Liver (tissue), 3 donors: ENCODE results near the gene RAC2.

Experiments
- ATF3 ChIP-seq: IDR thresholded peaks from 2 replicates; pipeline ENCODE4 v1.6.1; 2016; ENCODE audit warnings: antibody characterized with exemption
- CTCF ChIP-seq: fragments of 150-350 bp; IDR thresholded peaks from 2 replicates; pipeline ENCODE4 v1.5.1; 2017; ENCODE audit warnings: improper control_type of control experiment, low read depth, low read length; ENCODE audit not compliant: missing input control
- EGR1 ChIP-seq, 2 donors: IDR thresholded peaks; 2 replicates each; pipeline ENCODE4 v1.6.1; 2016 to 2018; ENCODE audit warnings: antibody characterized with exemption in 2 of 2, low read depth in 2 of 2
- FOXA2 ChIP-seq: IDR thresholded peaks from 2 replicates; pipeline ENCODE4 v1.6.1; 2016; ENCODE audit warnings: antibody characterized with exemption
- GABPA ChIP-seq, 2 donors: IDR thresholded peaks in 1 of 2; conservative IDR thresholded peaks in 1 of 2; 2 replicates each; pipeline ENCODE4 v1.6.1; 2016; ENCODE audit warnings: antibody characterized with exemption in 2 of 2, mild to moderate bottlenecking in 1 of 2, moderate library complexity in 1 of 2
- HNF4G ChIP-seq: IDR thresholded peaks from 2 replicates; pipeline ENCODE4 v1.6.1; 2016; ENCODE audit warnings: antibody characterized with exemption
- JUND ChIP-seq, 2 donors: IDR thresholded peaks; 2 replicates each; pipeline ENCODE4 v1.6.1; 2016; ENCODE audit warnings: antibody characterized with exemption in 2 of 2
- MAX ChIP-seq: IDR thresholded peaks from 2 replicates; pipeline ENCODE4 v1.6.1; 2016; ENCODE audit warnings: antibody characterized with exemption
- RAD21 ChIP-seq, 2 donors: IDR thresholded peaks; 2 replicates each; pipeline ENCODE4 v1.6.1; 2016; ENCODE audit warnings: antibody characterized with exemption in 2 of 2, mild to moderate bottlenecking in 2 of 2
- REST ChIP-seq: IDR thresholded peaks from 2 replicates; pipeline ENCODE4 v1.6.1; 2016; ENCODE audit warnings: antibody characterized with exemption, mild to moderate bottlenecking
- SP1 ChIP-seq: IDR thresholded peaks from 2 replicates; pipeline ENCODE4 v1.6.1; 2018; ENCODE audit warnings: antibody characterized with exemption, mild to moderate bottlenecking
- TAF1 ChIP-seq: conservative IDR thresholded peaks from 2 replicates; pipeline ENCODE4 v1.6.1; 2016; ENCODE audit warnings: antibody characterized with exemption, mild to moderate bottlenecking
- YY1 ChIP-seq: IDR thresholded peaks from 2 replicates; pipeline ENCODE4 v1.6.1; 2016; ENCODE audit warnings: antibody characterized with exemption, mild to moderate bottlenecking
- ZBTB33 ChIP-seq: IDR thresholded peaks from 2 replicates; pipeline ENCODE4 v1.6.1; 2016; ENCODE audit warnings: antibody characterized with exemption
- donor health status: healthy.
- donor health status: healthy.

GRCh38 chr22:37269936-37270678 is 26.0 kb upstream of the RAC2 start:
- TF ChIP-seq REST (no peak), CTCF (no peak), FOXA2 (no peak), ZBTB33 (no peak), GABPA (IDR thresholded peaks at IDR 0.05 in 1 of 2, conservative IDR thresholded peaks at IDR 0.05 in 1 of 2) (no peak), JUND (IDR thresholded peaks at IDR 0.05) (no peak), MAX (no peak), YY1 (no peak), RAD21 (IDR thresholded peaks at IDR 0.05) (no peak), ATF3 (no peak), SP1 (no peak), HNF4G (no peak), EGR1 (IDR thresholded peaks at IDR 0.05; ENCODE audit: low read depth in 2 of 2) (no peak), TAF1 (no peak)
